ENCODE measurements around the gene ERCC5. TPM values are rescaled to one million over a fixed set of nuclear protein-coding genes. Genes with fewer than 3 reads are reported as not detected.

Gene ERCC5
- total RNA-seq, 1 donor from 2014 or later: 26.2 TPM

GRCh38 chr13:102838273-102838672 lies 7.6 kb upstream of the ERCC5 start:
- DNase-seq (no peak), ATAC-seq (no peak)
- intact Hi-C loops (cut with micrococcal nuclease): no loop called here

GRCh38 chr13:102838982-102839381 lies 6.8 kb upstream of the ERCC5 start:
- intact Hi-C loops (cut with micrococcal nuclease): no loop called here
- no peak for ATAC-seq
- no peak for DNase-seq

GRCh38 chr13:102839462-102839861 lies 6.4 kb upstream of the ERCC5 start:
- intact Hi-C loops (cut with micrococcal nuclease): no loop called here
- DNase-seq: no peak
- ATAC-seq: no peak

GRCh38 chr13:102845289-102845629 lies 573 bp upstream of the ERCC5 start:
- DNase-seq (no peak), ATAC-seq (peak; percentile 27)
- intact Hi-C loops (cut with micrococcal nuclease): loop anchor here (5.0 kb wide), 1 partner anchor 253 kb away; no protein-coding TSS in a partner anchor

- intact Hi-C loops (cut with micrococcal nuclease): loop anchor here (5.0 kb wide), 1 partner anchor 254 kb away; no protein-coding TSS in a partner anchor
- ATAC-seq (peak; percentile 48), DNase-seq (peak; percentile 46)
These were observed 606 bp downstream of the ERCC5 start for GRCh38 chr13:102846261-102847015.

- ATAC-seq (no peak), DNase-seq (no peak)
- intact Hi-C loops (cut with micrococcal nuclease): loop anchor here (5.0 kb wide), 1 partner anchor 255 kb away; no protein-coding TSS in a partner anchor
These were observed 1.7 kb downstream of the ERCC5 start for GRCh38 chr13:102847272-102848234.

GRCh38 chr13:102848956-102849355 lies 3.1 kb downstream of the ERCC5 start:
- ATAC-seq (no peak), DNase-seq (no peak)
- intact Hi-C loops (cut with micrococcal nuclease): loop anchor here (5.0 kb wide), 1 partner anchor 257 kb away; no protein-coding TSS in a partner anchor

GRCh38 chr13:102852556-102852955 lies 6.7 kb downstream of the ERCC5 start:
- DNase-seq: no peak
- no peak for ATAC-seq
- intact Hi-C loops (cut with micrococcal nuclease): no loop called here

GRCh38 chr13:102854675-102855074 lies 8.8 kb downstream of the ERCC5 start:
- no peak for ATAC-seq
- no peak for DNase-seq
- intact Hi-C loops (cut with micrococcal nuclease): no loop called here

GRCh38 chr13:102856557-102856956 lies 10.7 kb downstream of the ERCC5 start:
- peak; percentile 82 for DNase-seq
- intact Hi-C loops (cut with micrococcal nuclease): no loop called here
- ATAC-seq: peak; percentile 95

GRCh38 chr13:102862624-102863210 lies 16.9 kb downstream of the ERCC5 start:
- no peak for DNase-seq
- intact Hi-C loops (cut with micrococcal nuclease): no loop called here
- no peak for ATAC-seq

GRCh38 chr13:102863590-102863989 lies 17.8 kb downstream of the ERCC5 start:
- intact Hi-C loops (cut with micrococcal nuclease): no loop called here
- DNase-seq (peak; percentile 64), ATAC-seq (peak; percentile 98)

GRCh38 chr13:102868366-102868936 lies 22.6 kb downstream of the ERCC5 start:
- no peak for ATAC-seq
- DNase-seq: no peak
- intact Hi-C loops (cut with micrococcal nuclease): no loop called here

GRCh38 chr13:102869948-102870676 lies 24.3 kb downstream of the ERCC5 start:
- intact Hi-C loops (cut with micrococcal nuclease): no loop called here
- peak; percentile 20 for ATAC-seq

GRCh38 chr13:102870677-102871415 lies 25.0 kb downstream of the ERCC5 start:
- DNase-seq: peak; percentile 67
- intact Hi-C loops (cut with micrococcal nuclease): no loop called here
- ATAC-seq: peak; percentile 91

More at GRCh38 chr13:102869948-102870676, 24.3 kb downstream of the ERCC5 start:
- no peak for DNase-seq

- ATAC-seq (no peak), DNase-seq (no peak)
- intact Hi-C loops (cut with micrococcal nuclease): no loop called here
These were observed 26.3 kb downstream of the ERCC5 start for GRCh38 chr13:102872131-102872530.

- ATAC-seq (no peak), DNase-seq (no peak)
- intact Hi-C loops (cut with micrococcal nuclease): no loop called here
These were observed 26.7 kb downstream of the ERCC5 start for GRCh38 chr13:102872531-102872930.

GRCh38 chr13:102873653-102874052 lies 27.8 kb downstream of the ERCC5 start:
- ATAC-seq: no peak
- no peak for DNase-seq
- intact Hi-C loops (cut with micrococcal nuclease): no loop called here

Measured in left ventricle myocardium superior (tissue), 1 donor.